Thoracic aorta (tissue), 2 donors: ENCODE data around the gene ENOX2. TPM values are rescaled to one million over a fixed set of nuclear protein-coding genes. Genes with fewer than 3 reads are reported as not detected.

Experiments used
- ATAC-seq: fragments of 150-250 bp; one replicate; pipeline ENCODE4 v1.8.0; 2017; ENCODE audit warnings: low read depth; ENCODE audit not compliant: insufficient number of reproducible peaks, low FRiP score
- DNase-seq: peaks from one replicate; pipeline ENCODE4 v3.0.0-alpha.2; 2020; ENCODE audit warnings: low spot score
- H3K27ac ChIP-seq, 2 donors: fragments of 200-600 bp; sonication (generic); 1 replicate in 1 of 2; 2 replicates in 1 of 2; pipeline ENCODE4 v1.5.1; 2016; ENCODE audit warnings: mild to moderate bottlenecking in 2 of 2, moderate library complexity in 2 of 2
- H3K27me3 ChIP-seq: fragments of 200-600 bp; sonication (generic); replicated peaks from 2 replicates; pipeline ENCODE4 v1.6.0; 2016; ENCODE audit warnings: mild to moderate bottlenecking; ENCODE audit not compliant: insufficient read depth
- H3K36me3 ChIP-seq: fragments of 200-600 bp; sonication (generic); one replicate; pipeline ENCODE4 v1.5.1; 2016
- H3K4me1 ChIP-seq, 2 donors: fragments of 200-600 bp; sonication (generic); 1 replicate in 1 of 2; 2 replicates in 1 of 2; pipeline versions ENCODE4 v1.5.1 to v1.6.0; 2016; ENCODE audit warnings: low read depth in 2 of 2, mild to moderate bottlenecking in 1 of 2; ENCODE audit not compliant: control insufficient read depth in 1 of 2
- H3K4me3 ChIP-seq: fragments of 200-600 bp; sonication (generic); 2 replicates; pipeline ENCODE4 v1.5.1; 2016; ENCODE audit warnings: mild to moderate bottlenecking
- H3K9me3 ChIP-seq: fragments of 200-600 bp; sonication (generic); 2 replicates; pipeline ENCODE4 v1.5.1; 2016
- total RNA-seq, 2 donors: library from RNA; depleted of rRNA; stranded (reverse); fragments of >200 nt; gene quantifications; one replicate each; pipeline versions ENCODE4 v1.1.0 to v1.2.3, GENCODE V29; 2016
- TF ChIP-seq, protein P1 (sequence below): fragments of 200-600 bp; sonication (generic); IDR thresholded peaks from one replicate; pipeline ENCODE4 v1.5.1; 2019; ENCODE audit warnings: antibody characterized with exemption

ENOX2 gene
- total RNA-seq, 2 donors from 2014 or later, result 17.9 to 28.7 TPM

DNA sequence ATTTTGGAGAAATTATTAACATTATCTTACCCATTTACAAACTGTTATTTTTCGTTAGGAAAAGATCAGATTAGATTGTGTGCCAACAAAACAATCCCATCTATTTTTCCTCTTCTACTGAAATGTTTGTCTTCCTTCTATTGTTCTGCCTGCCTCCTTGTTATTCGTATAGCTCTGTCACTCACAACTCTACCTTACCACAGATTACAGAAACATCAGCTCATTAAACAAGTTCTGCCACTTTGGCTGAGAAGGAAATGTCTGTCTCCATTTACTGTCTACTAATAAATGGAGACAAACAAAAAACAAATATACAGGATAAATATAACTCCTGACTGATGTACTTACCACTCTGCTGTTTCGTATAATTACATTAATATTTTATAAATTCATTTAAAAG lies 211.4 kb downstream of the ENOX2 start:
- Histone ChIP-seq H3K9me3 (no peaks in the 10 kb centered on the region), H3K36me3 (no peaks in the 10 kb centered on the region), H3K27me3 (no peaks in the 10 kb centered on the region), H3K27ac (no peak overlapping the region), H3K4me1 (no peaks in the 10 kb centered on the region), H3K4me3 (no peak overlapping the region)
- no peak for DNase-seq
- no peak for ATAC-seq
- TF ChIP-seq, protein P1, sequence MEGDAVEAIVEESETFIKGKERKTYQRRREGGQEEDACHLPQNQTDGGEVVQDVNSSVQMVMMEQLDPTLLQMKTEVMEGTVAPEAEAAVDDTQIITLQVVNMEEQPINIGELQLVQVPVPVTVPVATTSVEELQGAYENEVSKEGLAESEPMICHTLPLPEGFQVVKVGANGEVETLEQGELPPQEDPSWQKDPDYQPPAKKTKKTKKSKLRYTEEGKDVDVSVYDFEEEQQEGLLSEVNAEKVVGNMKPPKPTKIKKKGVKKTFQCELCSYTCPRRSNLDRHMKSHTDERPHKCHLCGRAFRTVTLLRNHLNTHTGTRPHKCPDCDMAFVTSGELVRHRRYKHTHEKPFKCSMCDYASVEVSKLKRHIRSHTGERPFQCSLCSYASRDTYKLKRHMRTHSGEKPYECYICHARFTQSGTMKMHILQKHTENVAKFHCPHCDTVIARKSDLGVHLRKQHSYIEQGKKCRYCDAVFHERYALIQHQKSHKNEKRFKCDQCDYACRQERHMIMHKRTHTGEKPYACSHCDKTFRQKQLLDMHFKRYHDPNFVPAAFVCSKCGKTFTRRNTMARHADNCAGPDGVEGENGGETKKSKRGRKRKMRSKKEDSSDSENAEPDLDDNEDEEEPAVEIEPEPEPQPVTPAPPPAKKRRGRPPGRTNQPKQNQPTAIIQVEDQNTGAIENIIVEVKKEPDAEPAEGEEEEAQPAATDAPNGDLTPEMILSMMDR, result no peak

DNA sequence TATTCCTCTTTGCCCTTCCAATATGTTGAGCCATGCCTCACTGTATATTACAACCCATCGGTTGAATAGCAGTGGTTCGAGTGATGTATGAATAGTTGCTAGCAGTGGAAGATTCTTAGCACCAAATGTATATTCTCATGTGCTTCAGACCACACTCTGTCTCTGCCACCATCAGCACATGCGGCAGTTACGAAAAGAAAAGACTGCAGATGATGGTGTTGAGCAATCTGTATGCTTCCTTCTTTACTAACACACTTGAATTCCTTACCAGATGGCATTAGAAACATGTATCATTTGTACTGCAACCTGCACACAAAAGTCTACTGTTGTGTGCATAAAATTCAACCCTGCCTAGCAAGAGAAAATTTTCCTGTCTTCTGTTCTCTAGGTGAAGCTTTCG lies 214.6 kb downstream of the ENOX2 start:
- Histone ChIP-seq H3K36me3 (no peaks in the 10 kb centered on the region), H3K9me3 (no peaks in the 10 kb centered on the region), H3K4me3 (no peak overlapping the region), H3K27ac (no peak overlapping the region), H3K27me3 (no peaks in the 10 kb centered on the region), H3K4me1 (no peaks in the 10 kb centered on the region)
- no peak for ATAC-seq
- TF ChIP-seq, protein P1, result no peak
- no peak for DNase-seq

DNA sequence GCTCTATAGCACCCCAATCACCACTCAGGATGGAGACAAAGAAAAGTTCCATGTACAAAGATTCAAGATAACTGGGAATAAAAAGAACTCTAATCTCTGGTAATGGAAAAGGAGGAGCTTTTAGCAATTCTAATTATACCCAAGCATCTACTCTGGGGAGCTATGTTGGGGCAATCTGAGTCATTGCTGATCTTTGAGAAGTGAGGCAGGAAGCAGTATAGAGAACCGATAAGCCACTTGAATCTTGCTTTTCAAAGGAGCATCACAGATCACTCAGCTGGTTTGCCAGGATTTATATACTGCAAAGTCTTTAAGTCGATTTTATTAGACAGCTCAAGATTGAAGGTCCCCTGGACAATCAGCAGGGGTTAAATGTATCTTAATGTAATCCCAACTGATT lies 220.0 kb downstream of the ENOX2 start:
- TF ChIP-seq, protein P1, result no peak
- peaks cover 0 to 15% of the 10 kb centered on the region in 2 donors for H3K4me1 ChIP-seq
- H3K27me3 ChIP-seq, result no peaks in the 10 kb centered on the region
- DNase-seq, result no peak
- no peak overlapping the region for H3K4me3 ChIP-seq
- H3K36me3 ChIP-seq, result no peaks in the 10 kb centered on the region
- peak overlapping the region; percentile 62 to 83 for H3K27ac ChIP-seq
- ATAC-seq, result peak; percentile 90
- no peaks in the 10 kb centered on the region for H3K9me3 ChIP-seq

DNA sequence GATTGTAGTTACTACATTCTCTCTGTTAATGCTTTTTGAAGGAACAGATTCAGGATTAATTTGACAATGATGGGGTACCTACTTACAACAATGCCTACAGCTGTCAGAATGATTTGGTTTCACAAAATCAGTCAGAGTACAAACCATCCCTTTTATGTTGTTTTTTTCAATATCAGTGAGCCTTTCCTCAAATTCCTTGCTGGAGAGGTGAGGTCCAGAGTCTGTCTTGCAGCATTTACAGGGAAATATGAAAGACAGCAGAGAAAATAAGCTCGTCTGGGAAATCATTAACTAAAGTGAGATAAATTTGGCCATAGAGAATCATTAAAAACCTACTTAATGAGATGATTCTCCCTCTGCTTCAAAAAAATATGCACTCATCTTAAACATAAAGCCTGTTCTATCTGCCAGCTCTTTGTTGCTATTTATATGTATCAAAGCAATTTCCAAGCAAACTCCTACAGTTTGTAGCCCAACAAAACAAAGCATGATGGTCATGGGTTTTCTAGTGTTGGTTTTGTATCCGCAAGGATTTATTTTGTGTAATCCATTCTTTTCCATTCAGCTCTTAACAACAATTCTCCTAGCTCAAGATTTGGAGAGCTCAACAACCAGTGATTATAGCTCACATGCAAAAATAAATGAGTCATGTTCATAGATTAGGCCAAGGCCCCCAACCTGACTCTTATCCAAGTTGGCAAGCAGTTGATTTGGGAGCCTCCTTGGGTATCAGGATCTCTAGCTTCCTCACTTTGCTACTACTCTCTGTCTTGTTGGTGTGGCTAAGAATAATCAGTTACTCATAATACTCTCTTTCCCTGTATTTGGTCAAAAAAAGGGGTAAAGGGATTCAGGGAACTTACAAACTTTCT lies 222.6 kb downstream of the ENOX2 start:
- no peak overlapping the region for H3K4me3 ChIP-seq
- DNase-seq (no peak), ATAC-seq (no peak)
- peak overlapping the region; percentile 63 to 83 for H3K27ac ChIP-seq
- no peaks in the 10 kb centered on the region for H3K36me3 ChIP-seq
- TF ChIP-seq, protein P1, result no peak
- peaks cover 0 to 15% of the 10 kb centered on the region in 2 donors for H3K4me1 ChIP-seq
- H3K27me3 ChIP-seq, result no peaks in the 10 kb centered on the region
- no peaks in the 10 kb centered on the region for H3K9me3 ChIP-seq

DNA sequence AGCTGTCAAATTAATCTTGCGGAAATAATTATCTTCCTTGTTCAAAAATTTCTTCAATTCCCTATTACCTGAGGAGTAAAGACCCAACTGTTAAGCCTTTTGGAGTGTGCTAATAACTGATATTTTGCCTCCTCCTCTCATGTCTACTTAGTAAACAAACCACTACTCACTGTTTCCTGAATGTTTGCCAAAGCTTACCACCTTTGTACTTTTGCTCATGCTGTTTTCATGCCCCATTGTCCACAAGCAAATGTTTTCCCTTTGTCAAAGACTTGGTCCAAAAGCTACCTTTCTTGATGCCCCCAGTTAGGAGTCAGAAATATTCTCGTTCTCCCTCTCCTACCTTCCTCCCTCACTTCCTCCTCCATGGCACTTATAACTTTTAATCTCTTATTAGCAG lies 226.1 kb downstream of the ENOX2 start:
- Histone ChIP-seq H3K27ac (no peak overlapping the region), H3K4me3 (no peak overlapping the region), H3K9me3 (no peaks in the 10 kb centered on the region), H3K4me1 (peaks cover 0 to 20% of the 10 kb centered on the region in 2 donors), H3K36me3 (no peaks in the 10 kb centered on the region), H3K27me3 (no peaks in the 10 kb centered on the region)
- TF ChIP-seq, protein P1, result no peak
- DNase-seq (no peak), ATAC-seq (no peak)
